HG03378 (cell line): ENCODE data around the gene SORT1.

Source experiments
- ATAC-seq: cut with Tn5 transposase; IDR thresholded peaks from one replicate; pipeline ENCODE4 v1.9.1; 2021; ENCODE audit warnings: mild to moderate bottlenecking, moderate library complexity; ENCODE audit not compliant: unreplicated experiment

Gene SORT1

DNA sequence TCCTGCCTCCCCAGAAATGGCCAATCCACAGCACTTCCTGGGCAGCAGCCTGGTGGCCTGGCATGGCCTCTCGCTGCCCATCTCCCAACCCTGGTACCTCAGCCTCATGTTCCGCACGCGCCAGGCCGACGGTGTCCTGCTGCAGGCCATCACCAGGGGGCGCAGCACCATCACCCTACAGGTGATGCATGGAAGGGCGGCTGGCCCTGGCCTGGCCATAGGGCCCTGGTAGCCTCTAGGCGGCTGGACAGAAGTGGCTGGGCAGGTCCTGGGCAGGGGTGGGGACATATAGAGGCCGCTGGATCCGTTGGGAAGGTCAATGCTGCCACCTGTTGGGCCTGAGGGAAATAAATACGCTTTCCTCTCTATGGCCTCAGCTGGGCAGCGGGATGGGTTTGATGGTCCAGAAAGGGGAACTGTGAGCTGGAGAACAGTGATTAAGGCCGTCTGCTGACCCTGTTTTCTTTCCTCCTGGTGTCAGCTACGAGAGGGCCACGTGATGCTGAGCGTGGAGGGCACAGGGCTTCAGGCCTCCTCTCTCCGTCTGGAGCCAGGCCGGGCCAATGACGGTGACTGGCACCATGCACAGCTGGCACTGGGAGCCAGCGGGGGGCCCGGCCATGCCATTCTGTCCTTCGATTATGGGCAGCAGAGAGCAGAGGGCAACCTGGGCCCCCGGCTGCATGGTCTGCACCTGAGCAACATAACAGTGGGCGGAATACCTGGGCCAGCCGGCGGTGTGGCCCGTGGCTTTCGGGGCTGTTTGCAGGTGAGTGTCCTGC is 133.9 kb downstream of the SORT1 start:
- no peak for ATAC-seq

DNA sequence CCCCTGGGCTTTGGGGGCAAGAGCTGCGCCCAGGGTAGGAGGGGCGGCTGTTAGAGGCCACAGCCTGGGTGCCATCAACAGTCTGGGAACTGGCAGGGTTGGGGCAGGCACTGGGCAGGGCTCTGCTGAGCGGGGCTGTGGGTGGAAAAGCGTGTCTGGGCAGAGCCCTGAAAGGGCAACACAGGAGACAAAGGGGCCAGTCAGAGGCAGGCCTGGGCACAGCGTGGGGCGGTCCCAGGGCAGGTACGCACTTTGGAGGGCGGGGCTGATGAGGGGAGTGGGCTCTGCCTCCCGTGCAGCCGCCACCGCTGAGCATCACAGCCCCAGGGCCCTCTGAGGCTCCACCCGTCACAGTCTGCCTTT is 134.5 kb downstream of the SORT1 start:
- no peak for ATAC-seq

DNA sequence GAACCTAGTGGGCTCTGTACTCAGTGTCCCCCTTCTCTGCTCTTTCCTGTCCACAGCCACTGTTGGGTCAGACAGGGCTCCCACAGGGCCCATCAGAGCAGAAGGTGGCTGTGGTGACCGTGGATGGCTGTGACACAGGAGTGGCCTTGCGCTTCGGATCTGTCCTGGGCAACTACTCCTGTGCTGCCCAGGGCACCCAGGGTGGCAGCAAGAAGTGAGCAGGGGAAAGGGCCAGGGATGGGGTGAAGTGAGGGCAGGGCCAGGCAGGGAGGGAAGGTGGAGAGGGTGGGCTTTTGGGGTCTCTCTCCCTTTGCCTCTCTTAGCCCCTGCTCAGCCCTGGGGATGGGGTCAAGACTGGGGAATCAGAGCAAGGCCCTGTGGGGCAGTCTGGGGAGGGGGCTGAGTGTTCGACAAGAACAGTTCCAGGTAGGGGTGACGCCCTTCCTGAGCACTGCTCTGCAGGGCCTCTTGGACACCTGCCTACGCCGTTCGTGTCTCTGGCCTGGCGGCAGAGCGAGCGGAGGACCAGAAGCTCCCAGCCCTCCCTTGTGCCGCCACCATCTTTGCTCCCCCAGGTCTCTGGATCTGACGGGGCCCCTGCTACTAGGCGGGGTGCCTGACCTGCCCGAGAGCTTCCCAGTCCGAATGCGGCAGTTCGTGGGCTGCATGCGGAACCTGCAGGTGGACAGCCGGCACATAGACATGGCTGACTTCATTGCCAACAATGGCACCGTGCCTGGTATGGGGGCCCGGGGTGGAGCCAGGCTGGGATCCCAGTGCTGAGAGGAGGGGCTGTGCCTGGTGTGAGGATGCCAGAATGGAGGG is 135.3 kb downstream of the SORT1 start:
- no peak for ATAC-seq

- no peak for ATAC-seq
Measured at GRCh38 chr1:109261578-109261977, 136.1 kb downstream of the SORT1 start.

DNA sequence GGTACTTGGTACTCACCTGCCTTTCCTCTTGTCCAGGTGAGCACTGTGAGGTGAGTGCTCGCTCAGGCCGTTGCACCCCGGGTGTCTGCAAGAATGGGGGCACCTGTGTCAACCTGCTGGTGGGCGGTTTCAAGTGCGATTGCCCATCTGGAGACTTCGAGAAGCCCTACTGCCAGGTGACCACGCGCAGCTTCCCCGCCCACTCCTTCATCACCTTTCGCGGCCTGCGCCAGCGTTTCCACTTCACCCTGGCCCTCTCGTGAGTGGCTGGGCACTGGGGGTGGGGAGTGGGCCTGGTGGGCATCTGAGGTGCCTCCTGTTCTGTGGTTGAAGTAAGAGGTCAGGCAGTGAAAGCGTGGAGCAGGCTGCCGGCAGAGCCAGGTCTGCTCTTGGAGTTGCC is 136.7 kb downstream of the SORT1 start:
- ATAC-seq: no peak

DNA sequence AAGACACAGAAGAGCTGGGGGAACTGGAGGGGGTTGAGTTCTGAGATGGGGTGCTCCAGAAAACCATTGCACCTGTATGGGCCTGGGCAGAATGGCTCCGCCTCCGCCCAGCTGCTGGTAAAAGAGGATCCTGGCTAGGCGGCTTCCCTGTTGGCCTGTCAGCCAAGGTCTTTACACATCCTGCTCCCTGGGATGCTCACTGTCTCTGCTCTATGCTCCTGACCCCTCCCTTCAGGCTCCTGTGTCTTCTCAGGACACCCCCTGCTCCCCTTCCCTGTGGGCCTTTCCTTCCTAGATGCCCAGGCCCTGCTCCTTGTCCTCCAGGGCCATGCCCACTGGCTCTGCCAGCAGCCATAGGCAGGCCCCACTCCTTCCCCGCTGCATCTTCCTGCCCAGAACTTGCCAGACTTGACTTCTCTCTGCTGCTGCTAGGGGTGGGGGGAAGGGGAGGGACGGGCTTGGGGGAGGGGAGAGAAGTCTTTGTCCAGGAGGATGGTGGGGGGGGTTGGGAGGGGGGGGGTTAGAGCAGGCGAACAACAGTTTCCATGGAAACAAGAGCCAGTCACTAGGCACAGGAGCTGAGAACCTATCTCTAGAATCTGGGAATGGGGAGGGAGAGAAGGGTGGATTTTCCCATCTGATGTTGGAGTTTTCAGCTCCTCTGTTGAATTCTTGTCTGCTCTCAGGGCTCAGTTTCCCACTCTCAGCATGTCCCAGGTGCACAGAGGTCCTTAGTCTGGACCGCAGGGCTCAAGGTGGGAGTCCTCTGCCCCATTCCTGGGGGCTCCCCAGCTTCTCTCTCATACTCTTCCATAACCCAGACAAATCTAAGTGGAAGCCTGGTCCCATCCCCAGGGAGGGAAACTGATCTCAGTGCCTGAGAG is 137.8 kb downstream of the SORT1 start:
- no peak for ATAC-seq
